Stimulated activated CD8-positive, alpha-beta memory T cell treated with anti-CD3 and anti-CD28 coated beads, Interleukin-4, amount 100 ng/mL, for 4 hours (primary cell): ENCODE results near the gene PARP11.

Experiments
- DNase-seq, 2 donors: peaks; one replicate each; pipeline ENCODE4 v3.0.0-alpha.2; 2020; ENCODE audit warnings: low read depth in 2 of 2, low spot score in 1 of 2

Gene PARP11

DNA sequence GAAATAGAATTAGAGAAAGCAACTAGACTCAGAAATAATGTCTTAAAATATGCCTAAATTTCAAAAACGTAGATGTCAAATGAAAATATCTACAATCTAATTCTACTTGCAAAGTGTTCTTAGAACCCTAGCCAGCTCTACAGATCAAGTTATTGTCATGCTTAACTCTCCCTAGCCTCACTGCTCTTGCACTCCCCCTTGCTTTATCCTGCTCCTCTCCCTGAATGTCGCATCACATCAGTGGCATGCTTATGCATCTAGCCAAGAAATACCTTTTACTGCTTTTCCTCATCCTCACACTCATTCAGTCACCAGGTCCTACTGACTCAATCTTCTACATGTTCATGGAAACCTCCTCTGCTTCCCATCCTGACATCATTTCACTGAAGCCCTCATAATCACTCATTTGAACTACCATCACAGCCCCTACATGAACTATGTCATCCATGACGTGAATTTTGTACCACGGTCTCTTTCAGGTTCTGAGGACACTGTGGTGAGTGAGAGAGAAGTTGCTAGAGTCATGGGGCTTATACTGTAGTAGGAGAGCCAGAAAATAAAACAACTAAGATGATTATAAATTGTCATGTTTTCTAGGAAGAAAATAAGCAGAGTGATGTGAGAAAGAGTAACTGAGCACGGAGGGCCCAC is 97.7 kb downstream of the PARP11 start:
- no peak for DNase-seq

DNA sequence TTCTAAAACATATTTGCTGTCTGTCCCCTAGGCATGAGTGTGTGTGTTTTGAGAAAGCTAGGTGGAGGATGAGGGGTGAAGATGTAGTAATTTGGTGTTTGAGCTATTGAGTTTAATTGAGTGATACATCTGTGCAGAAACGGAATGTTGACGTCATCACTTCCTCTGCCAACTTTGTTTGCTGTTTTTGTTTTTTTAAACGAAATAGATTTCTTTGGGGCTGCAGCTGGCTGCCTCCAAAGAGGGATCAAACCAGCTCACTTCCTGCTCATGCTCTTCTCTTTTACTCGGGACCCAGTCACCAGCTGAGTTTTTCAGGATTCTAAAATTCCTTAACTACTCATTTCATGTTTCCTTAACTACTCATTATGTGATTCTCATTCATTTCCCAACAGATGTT is 100.8 kb downstream of the PARP11 start:
- no peak for DNase-seq

GRCh38 chr12:3771853-3772252 is 101.3 kb downstream of the PARP11 start:
- no peak for DNase-seq

GRCh38 chr12:3770891-3771290 is 102.3 kb downstream of the PARP11 start:
- no peak for DNase-seq

DNA sequence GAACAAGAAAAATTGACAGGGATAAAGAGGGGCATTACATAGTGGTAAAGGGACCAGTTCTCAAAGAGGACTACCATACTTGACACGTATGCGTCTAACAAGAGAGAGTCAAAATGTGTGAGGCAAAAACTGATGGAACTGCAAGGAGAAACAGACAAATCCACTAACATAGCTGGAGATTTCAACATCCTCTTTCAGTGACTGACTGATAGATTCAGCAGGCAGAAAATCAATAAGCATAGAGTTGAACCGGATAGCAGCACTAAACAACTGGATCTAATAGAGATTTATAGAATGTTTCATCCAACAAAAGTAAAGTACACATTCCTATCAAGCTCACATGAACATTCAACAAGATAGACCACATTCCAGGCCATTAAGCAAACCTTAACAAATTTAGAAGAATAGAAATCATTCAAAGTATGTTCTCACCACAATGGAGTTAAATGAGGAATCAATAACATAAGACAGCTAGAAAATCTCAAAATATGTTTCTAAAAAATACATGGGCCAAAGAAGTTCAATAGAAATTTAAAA is 104.2 kb downstream of the PARP11 start:
- no peak for DNase-seq

DNA sequence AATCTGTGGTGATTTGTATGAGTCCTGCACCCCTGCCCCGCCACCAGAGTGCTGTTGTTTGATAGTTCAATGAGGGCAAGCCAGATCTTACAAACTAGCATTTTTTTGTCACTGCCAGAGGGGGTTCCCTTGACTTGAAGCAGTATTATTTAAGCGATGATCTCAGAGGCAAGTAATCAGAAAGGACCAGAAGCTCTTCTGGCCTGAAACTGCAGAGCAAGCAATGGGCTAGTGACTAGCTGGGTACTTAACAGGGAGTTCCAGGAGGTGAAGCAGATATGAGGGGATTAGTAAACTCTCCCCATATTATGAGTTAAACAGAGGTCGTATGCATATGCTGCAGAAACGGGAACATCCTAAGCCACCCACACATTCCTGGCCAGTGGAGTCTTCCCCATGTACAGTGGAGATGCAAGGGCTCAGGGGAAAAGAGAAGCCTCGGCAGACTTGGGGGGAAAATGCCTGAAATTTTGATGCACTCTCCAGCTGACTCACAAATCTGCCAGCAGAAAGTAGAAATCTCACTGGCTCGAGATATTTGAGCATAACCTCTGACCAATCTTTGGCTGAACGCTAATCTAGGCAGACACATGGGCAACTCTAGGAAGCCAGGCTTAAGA is 112.0 kb downstream of the PARP11 start:
- no peak for DNase-seq

- DNase-seq: no peak
These were observed 113.3 kb downstream of the PARP11 start for GRCh38 chr12:3759878-3760277.
